Activated T-cell treated with anti-CD3 and anti-CD28 coated beads for 24 hours (primary cell): Measurements from ENCODE around the gene CDA.

ENCODE experiments used
- DNase-seq: peaks from one replicate; pipeline ENCODE4 v3.0.0-alpha.2; 2020; ENCODE audit warnings: low read depth

The CDA gene

GRCh38 chr1:20588634-20589225 lies at the start of gene CDA:
Gene CDA, plus strand, starts transcription at chr1:20589097. Its CDS starts 33 bp downstream, at chr1:20589130.
- no peak for DNase-seq

GRCh38 chr1:20540281-20540680 lies 48.6 kb upstream of the CDA start:
- no peak for DNase-seq

- no peak for DNase-seq
Measured at GRCh38 chr1:20546637-20547036, 42.3 kb upstream of the CDA start.

GRCh38 chr1:20551161-20551560 lies 37.7 kb upstream of the CDA start:
- no peak for DNase-seq

GRCh38 chr1:20551945-20552727 lies 36.8 kb upstream of the CDA start, which contains the start of gene FAM43B:
Gene FAM43B, plus strand, starts transcription at chr1:20552573. Its CDS starts 401 bp downstream, at chr1:20552974.
- DNase-seq = no peak

- no peak for DNase-seq
Measured at GRCh38 chr1:20552728-20553445, 36.0 kb upstream of the CDA start.

- no peak for DNase-seq
Measured at GRCh38 chr1:20555025-20555757, 33.7 kb upstream of the CDA start.

- DNase-seq = no peak
Measured at GRCh38 chr1:20555758-20556120, 33.2 kb upstream of the CDA start.

GRCh38 chr1:20558191-20558590 lies 30.7 kb upstream of the CDA start:
- no peak for DNase-seq

GRCh38 chr1:20560966-20561365 lies 27.9 kb upstream of the CDA start:
- DNase-seq = no peak

- DNase-seq = no peak
Measured at GRCh38 chr1:20565234-20565633, 23.7 kb upstream of the CDA start.

GRCh38 chr1:20569523-20570098 lies 19.3 kb upstream of the CDA start:
- DNase-seq = no peak

- DNase-seq = no peak
Measured at GRCh38 chr1:20571427-20571826, 17.5 kb upstream of the CDA start.

GRCh38 chr1:20573987-20574386 lies 14.9 kb upstream of the CDA start:
- DNase-seq = no peak

GRCh38 chr1:20574686-20575540 lies 14.0 kb upstream of the CDA start:
- DNase-seq = peak; percentile 44

- DNase-seq = no peak
Measured at GRCh38 chr1:20575541-20576336, 13.2 kb upstream of the CDA start.

GRCh38 chr1:20578062-20578461 lies 10.8 kb upstream of the CDA start:
- no peak for DNase-seq

GRCh38 chr1:20578721-20579395 lies 10.0 kb upstream of the CDA start:
- no peak for DNase-seq

GRCh38 chr1:20584890-20585289 lies 4.0 kb upstream of the CDA start:
- DNase-seq = no peak
